HL-60 (cell line): Measurements from ENCODE around the gene SRMS.
"Not testable (repeated sequence)": the region's sequence is repeated elsewhere in the genome, so short reads cannot be mapped to it uniquely, and the experiment has no call there.

Source experiments
- DNase-seq, 2 experiments: peaks; one replicate each; pipeline ENCODE4 v3.0.0-alpha.2; 2010 to 2020; ENCODE audit warnings: low read depth in 1 of 2, low spot score in 1 of 2
- H3K27ac ChIP-seq: fragments of 250-450 bp; sonication (Bioruptor Pico); replicated peaks from 2 replicates; pipeline ENCODE4 v1.5.1; 2020; ENCODE audit warnings: mild to moderate bottlenecking, moderate library complexity
- H3K27me3 ChIP-seq: fragments of 250-450 bp; sonication (Bioruptor Pico); 2 replicates; pipeline ENCODE4 v1.5.1; 2021; ENCODE audit warnings: mild to moderate bottlenecking, moderate library complexity; ENCODE audit not compliant: insufficient read depth, poor library complexity, severe bottlenecking
- H3K4me3 ChIP-seq: replicated peaks from 2 replicates; pipeline ENCODE4 v1.5.1; 2011; ENCODE audit warnings: mild to moderate bottlenecking, control low read depth, low read length; ENCODE audit not compliant: insufficient read depth
- GABPA ChIP-seq: IDR thresholded peaks from 2 replicates; pipeline ENCODE4 v1.6.1; 2012; ENCODE audit warnings: low read depth
- POLR2AphosphoS5 ChIP-seq: IDR thresholded peaks from 2 replicates; pipeline ENCODE4 v1.6.1; 2012; ENCODE audit warnings: low read depth
- SPI1 ChIP-seq: IDR thresholded peaks from 2 replicates; pipeline ENCODE4 v1.6.1; 2012; ENCODE audit warnings: low read depth, mild to moderate bottlenecking, borderline replicate concordance
- TF ChIP-seq, protein P1 (sequence below): IDR thresholded peaks from 2 replicates; pipeline ENCODE4 v1.6.1; 2012; ENCODE audit warnings: low read depth; ENCODE audit not compliant: insufficient replicate concordance
- TF ChIP-seq, protein P2 (sequence below): IDR thresholded peaks from one replicate; pipeline ENCODE4 v1.5.1; 2011; ENCODE audit warnings: low read length, control low read depth, inconsistent platforms; ENCODE audit not compliant: insufficient read depth

The SRMS gene

DNA sequence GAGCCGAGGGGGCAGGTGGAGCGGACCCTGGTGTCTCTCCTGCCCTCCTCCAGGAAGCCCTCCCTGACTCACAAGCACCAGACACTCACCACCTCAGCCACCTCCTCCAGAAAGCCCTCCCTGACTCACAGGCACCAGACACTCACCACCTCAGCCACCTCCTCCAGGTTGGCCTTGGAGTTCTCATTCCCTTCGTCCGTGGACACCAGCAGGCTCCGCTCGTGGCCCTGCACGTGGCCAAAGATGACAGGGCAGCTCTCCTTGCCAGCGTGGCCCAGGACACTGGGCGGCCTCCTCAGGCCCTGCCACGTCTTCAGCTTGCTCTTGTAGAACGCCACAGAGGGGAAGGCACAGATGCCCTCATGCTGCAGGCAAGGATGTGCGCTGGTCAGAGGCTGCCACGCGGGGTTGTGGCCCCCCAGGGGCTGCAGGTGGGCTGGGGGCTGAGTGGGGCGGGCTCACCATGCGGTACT, 12.8 kb upstream of the SRMS start:
- no peak overlapping the region for H3K27ac ChIP-seq
- H3K4me3 ChIP-seq = no peak overlapping the region
- H3K27me3 ChIP-seq = peaks cover 3% of the 10 kb centered on the region
- TF ChIP-seq GABPA (no peak), POLR2AphosphoS5 (no peak), SPI1 (no peak)
- TF ChIP-seq, protein P1, sequence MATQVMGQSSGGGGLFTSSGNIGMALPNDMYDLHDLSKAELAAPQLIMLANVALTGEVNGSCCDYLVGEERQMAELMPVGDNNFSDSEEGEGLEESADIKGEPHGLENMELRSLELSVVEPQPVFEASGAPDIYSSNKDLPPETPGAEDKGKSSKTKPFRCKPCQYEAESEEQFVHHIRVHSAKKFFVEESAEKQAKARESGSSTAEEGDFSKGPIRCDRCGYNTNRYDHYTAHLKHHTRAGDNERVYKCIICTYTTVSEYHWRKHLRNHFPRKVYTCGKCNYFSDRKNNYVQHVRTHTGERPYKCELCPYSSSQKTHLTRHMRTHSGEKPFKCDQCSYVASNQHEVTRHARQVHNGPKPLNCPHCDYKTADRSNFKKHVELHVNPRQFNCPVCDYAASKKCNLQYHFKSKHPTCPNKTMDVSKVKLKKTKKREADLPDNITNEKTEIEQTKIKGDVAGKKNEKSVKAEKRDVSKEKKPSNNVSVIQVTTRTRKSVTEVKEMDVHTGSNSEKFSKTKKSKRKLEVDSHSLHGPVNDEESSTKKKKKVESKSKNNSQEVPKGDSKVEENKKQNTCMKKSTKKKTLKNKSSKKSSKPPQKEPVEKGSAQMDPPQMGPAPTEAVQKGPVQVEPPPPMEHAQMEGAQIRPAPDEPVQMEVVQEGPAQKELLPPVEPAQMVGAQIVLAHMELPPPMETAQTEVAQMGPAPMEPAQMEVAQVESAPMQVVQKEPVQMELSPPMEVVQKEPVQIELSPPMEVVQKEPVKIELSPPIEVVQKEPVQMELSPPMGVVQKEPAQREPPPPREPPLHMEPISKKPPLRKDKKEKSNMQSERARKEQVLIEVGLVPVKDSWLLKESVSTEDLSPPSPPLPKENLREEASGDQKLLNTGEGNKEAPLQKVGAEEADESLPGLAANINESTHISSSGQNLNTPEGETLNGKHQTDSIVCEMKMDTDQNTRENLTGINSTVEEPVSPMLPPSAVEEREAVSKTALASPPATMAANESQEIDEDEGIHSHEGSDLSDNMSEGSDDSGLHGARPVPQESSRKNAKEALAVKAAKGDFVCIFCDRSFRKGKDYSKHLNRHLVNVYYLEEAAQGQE = no peak
- TF ChIP-seq, protein P2, sequence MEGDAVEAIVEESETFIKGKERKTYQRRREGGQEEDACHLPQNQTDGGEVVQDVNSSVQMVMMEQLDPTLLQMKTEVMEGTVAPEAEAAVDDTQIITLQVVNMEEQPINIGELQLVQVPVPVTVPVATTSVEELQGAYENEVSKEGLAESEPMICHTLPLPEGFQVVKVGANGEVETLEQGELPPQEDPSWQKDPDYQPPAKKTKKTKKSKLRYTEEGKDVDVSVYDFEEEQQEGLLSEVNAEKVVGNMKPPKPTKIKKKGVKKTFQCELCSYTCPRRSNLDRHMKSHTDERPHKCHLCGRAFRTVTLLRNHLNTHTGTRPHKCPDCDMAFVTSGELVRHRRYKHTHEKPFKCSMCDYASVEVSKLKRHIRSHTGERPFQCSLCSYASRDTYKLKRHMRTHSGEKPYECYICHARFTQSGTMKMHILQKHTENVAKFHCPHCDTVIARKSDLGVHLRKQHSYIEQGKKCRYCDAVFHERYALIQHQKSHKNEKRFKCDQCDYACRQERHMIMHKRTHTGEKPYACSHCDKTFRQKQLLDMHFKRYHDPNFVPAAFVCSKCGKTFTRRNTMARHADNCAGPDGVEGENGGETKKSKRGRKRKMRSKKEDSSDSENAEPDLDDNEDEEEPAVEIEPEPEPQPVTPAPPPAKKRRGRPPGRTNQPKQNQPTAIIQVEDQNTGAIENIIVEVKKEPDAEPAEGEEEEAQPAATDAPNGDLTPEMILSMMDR = no peak
- DNase-seq = no peak

DNA sequence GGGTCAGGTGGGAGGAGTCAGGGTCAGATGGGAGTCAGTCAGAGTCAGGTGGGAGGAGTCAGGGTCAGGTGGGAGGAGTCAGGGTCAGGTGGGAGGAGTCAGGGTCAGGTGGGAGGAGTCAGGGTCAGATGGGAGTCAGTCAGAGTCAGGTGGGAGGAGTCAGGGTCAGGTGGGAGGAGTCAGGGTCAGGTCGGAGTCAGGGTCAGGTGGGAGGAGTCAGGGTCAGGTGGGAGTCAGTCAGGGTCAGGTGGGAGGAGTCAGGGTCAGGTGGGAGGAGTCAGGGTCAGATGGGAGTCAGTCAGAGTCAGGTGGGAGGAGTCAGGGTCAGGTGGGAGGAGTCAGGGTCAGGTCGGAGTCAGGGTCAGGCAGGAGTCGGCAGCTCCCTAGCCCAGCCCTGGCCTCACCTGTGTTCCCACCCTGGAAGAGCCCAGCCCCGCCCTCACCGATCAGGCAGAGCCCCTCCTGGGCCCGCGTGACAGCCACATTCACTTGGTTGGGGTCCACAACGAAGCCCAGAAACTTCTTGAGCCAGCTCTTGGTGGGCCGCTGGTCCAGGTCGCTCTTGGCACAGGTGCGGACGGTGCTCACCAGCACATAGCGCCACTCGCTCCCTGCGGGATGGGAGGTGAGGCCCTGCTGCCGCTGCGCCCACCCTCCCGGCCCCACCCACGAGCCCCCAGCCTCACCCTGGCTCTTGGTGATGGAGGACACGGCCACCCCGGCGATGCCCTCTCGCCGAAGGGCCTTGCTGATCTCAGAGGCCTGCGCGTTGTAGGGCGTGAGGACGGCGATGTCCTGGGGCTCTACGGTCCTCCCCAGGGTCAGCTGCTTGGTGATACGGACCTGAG, 12.2 kb upstream of the SRMS start:
- not testable (repeated sequence) for H3K27me3 ChIP-seq, H3K27ac ChIP-seq, DNase-seq, H3K4me3 ChIP-seq

- Histone ChIP-seq H3K4me3 (no peak overlapping the region), H3K27ac (no peak overlapping the region), H3K27me3 (peaks cover 17% of the 10 kb centered on the region)
- TF ChIP-seq, protein P1 = no peak
- TF ChIP-seq SPI1 = no peak
- TF ChIP-seq POLR2AphosphoS5 = no peak
- TF ChIP-seq, protein P2 = no peak
- no peak for TF ChIP-seq GABPA
- no peak for DNase-seq
Observed at GRCh38 chr20:63558804-63559484, 11.4 kb upstream of the SRMS start.

- peaks cover 25% of the 10 kb centered on the region for H3K27me3 ChIP-seq
- no peak overlapping the region for H3K27ac ChIP-seq
- TF ChIP-seq, protein P1 = no peak
- TF ChIP-seq, protein P2 = no peak
- TF ChIP-seq POLR2AphosphoS5 (no peak), GABPA (no peak), SPI1 (no peak)
- H3K4me3 ChIP-seq = no peak overlapping the region
- no peak for DNase-seq
Observed at GRCh38 chr20:63557481-63557891, 9.9 kb upstream of the SRMS start.
